Heart left ventricle (tissue), 13 donors: ENCODE data around the gene SIPA1L2.
"Not testable (repeated sequence)": the region's sequence is repeated elsewhere in the genome, so short reads cannot be mapped to it uniquely, and the experiment has no call there.

Source experiments
- CTCF ChIP-seq, 12 donors: fragments of 200-600 bp; sonication (generic) in 4 of 12; IDR thresholded peaks; one replicate each; pipeline versions ENCODE4 v1.5.0 to v1.8.0; 2018 to 2022; ENCODE audit warnings: antibody characterized with exemption in 12 of 12, mild to moderate bottlenecking in 5 of 12
- POLR2A ChIP-seq, 2 donors: fragments of 450-650 bp; IDR thresholded peaks; one replicate each; pipeline ENCODE4 v1.6.1; 2017; ENCODE audit warnings: antibody characterized with exemption in 2 of 2, mild to moderate bottlenecking in 2 of 2, moderate library complexity in 2 of 2
- donor health status: ischemic (EF 13 %, LVEDD 7.1; RV severe dilation, severe dysfunction).
- donor health status: DM: no; HTN: yes; CAD: no.
- donor health status: DM: no; HTN: no; CAD: no.
- donor health status: ischemic (EF 25% LVEDD 6.9; RV normal size, moderate dysfunction).
- donor health status: ischemic (EF 25% LVEDD 5.7; RV mildly dilated, moderate dysfunction).
- donor health status: ischemic (EF 35%, LVEDD 5.7; RV mildly dilated, moderate dysfunction).
- donor health status: nonischemic (EF 11% LVEDD 7.7; RV severe dilation, severe dysfunction).
- donor health status: DM: yes; HTN: yes; CAD: no.
- donor health status: PGD.
- donor health status: ischemic (EF 29% LVEDD 5.4; RV normal size, mild dysfunction).
- donor health status: nonischemic (EF 23%, LVEDD 6.1; RV moderate dilation, normal function).

- TF ChIP-seq CTCF, POLR2A (IDR thresholded peaks at IDR 0.05): not testable (repeated sequence)
These were observed 17.1 kb downstream of the SIPA1L2 start for GRCh38 chr1:232612836-232613235.
